IPS-11a (cell line): ENCODE data around the gene PTPRM.

Experiments
- H3K4me3 ChIP-seq: one replicate; pipeline ENCODE4 v1.5.1; 2013; ENCODE audit warnings: low read depth, low read length, control low read depth

Gene PTPRM

DNA sequence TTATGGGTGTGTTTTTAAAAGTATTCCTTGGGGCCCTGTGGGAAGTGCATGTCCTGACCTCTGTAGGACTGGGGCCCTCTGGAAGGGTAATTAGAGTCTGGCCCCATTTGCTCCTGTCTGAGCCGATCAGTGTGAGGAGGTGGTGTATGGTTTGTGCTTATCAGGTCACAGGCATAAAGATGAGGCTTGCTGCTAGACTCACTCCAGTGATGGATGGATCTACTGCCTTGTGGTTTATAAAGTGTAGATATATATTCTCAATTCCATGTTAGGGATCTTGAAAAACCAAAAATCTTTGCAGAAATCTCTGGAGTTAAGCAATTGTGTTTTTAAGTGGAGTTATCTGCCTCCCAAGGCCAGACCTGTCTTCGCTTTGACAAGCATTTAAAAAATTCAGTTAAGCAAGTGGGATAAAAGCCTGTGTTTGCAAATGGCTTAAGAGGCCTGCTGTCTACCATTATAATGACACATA lies 182.4 kb downstream of the PTPRM start:
- no peak overlapping the region for H3K4me3 ChIP-seq

DNA sequence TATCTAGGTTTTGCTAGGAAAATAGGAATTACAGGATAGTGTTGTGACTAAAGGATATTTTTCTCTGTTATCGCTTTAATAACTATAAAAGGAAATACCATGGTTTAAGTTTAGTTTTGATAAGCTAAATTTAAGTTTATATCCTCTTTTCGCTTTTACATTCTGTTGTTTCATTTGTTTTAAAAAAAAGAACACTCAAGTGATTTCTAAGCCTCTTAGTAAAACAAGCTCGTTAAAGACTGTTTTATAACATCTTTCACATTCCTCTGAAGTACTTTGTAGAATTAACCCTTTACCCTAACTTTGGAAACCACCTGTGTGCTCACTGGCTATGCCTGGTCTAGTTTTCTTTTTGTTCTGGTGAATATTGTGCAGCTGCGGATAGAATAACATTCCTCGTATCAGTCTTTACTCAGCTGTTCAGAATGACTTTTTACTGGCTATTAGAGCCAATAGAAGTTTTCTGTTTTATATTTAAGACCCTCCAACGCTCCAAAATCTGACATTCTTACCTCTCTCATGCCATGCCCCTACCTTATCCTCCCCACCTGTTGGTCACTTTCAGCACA lies 183.1 kb downstream of the PTPRM start:
- H3K4me3 ChIP-seq: no peak overlapping the region

DNA sequence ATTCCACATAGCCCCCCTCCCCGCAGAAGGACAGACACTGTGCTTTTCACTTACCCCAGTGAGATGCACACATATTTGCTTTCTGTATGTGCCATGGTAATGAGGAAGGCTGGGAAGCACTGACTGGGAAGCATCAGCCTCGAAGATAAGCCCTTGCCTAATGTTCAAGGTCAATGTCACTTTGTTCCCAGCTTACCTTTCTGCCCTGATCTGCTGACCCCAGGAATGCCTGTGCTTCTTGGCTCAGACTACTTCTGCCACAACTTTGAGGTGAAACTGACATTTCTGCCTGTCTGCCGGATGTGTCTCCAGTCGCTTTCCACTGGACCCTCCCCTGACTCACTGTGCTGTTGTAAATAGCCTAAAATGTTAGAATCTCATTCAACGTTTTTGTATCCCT lies 183.8 kb downstream of the PTPRM start:
- H3K4me3 ChIP-seq: no peak overlapping the region

DNA sequence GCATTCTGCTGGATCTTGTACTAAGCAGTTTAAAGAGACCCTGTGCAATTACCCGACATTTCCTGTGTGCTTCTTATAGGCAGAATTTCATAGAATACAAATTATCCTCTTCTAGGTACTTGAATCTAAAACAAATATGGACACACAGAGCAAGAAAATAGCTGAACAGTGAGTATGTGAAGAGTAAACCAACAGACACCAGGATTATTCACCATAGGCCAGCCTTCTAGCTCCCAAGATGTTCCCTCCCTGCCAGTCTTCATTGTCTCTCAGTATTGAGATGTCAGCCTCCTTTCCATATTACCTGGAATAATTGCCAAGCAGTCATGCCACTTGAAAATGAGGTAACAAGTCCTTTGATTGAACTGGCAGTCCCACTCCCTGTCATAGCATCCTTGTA lies 187.1 kb downstream of the PTPRM start:
- H3K4me3 ChIP-seq: no peak overlapping the region

GRCh38 chr18:7754725-7755181 lies 187.6 kb downstream of the PTPRM start:
- no peak overlapping the region for H3K4me3 ChIP-seq

GRCh38 chr18:7755753-7756475 lies 188.8 kb downstream of the PTPRM start:
- no peak overlapping the region for H3K4me3 ChIP-seq

GRCh38 chr18:7757175-7757574 lies 190.1 kb downstream of the PTPRM start:
- H3K4me3 ChIP-seq: no peak overlapping the region

DNA sequence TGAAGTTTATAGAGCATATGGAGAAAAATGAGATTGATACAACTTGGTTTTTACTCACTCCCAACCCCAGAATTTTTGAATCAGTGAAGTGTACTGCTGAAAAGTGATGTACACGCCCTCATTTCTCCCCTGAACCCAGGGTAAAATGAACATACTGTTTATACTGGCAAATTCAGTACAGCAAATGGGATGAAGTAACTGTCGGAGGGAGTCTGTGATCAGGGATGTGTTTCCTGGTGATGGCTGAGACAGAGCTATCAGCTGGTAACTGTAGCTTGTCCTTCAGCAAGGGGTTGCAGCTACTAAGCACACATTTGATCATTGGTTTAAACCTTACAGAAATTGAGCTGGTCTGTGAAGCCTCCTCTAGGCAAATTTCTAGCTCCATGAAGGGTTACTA lies 191.6 kb downstream of the PTPRM start:
- H3K4me3 ChIP-seq: no peak overlapping the region

DNA sequence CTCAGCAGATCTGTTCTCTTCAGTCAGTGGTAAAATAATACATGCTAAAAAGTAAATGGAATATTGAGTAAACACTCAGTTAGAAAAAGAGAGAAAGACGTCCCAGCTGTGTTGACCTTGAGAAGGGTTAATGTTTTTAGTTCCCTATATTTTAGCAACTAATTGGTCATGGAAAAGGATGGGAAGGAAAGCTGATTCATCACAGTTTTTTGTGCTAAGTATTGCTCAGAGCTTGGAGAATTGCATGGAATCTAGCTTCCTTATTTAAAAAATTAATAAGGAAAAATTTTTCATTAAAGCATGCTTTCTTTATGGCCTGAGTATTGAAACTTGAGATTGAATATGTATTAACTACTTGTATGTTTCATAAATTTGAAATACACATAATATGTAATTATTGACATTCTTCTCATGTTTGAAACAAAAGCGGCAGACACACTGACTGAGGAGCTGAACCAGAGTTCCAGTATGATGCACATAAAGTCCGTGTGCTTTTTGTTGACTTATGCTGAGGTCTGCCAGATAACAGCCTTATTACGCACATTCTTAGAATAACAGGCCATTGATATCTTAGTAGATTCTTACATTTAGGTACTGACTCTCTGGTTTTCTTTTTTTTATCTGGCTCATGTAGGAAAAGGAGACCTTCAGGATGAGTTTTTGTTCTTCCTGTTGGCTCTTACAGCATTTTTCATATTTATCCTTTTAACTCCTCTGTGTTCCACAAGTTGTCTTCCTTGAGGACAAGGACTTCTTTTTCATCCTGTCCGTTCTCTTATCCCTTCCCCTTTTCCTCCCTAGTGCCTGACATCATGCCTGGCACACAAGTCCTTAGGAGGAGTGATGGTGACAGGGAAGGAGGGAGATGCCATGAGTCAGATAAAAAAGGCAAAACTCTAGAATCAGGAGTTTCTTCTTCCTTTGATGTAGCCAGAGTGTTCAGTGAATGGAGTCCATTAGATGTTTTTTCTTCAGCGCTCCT lies 194.1 kb downstream of the PTPRM start:
- no peak overlapping the region for H3K4me3 ChIP-seq

- no peak overlapping the region for H3K4me3 ChIP-seq
Measured at GRCh38 chr18:7764405-7764804, 197.3 kb downstream of the PTPRM start.

- H3K4me3 ChIP-seq: no peak overlapping the region
Measured at GRCh38 chr18:7766346-7766745, 199.2 kb downstream of the PTPRM start.

- no peak overlapping the region for H3K4me3 ChIP-seq
Measured at GRCh38 chr18:7766817-7767216, 199.7 kb downstream of the PTPRM start.

DNA sequence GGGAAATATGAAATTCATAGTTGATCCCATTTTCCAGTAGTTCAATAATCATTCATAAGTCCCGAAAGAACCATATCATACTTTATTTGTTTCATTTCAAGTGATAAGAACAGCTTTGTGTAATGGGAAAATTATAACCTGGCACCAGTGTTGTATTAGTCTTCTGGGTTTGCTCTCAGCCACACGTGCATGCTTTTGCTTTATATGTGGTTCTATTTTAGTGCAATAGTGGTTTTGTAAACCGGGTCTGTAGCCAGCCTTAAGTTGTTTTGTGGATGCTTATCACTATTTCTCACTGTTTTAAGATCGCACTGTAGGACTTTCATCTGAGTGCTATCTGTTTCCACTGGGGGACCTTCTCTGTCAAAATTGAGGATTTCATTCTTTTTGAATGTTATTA lies 203.8 kb downstream of the PTPRM start:
- no peak overlapping the region for H3K4me3 ChIP-seq

DNA sequence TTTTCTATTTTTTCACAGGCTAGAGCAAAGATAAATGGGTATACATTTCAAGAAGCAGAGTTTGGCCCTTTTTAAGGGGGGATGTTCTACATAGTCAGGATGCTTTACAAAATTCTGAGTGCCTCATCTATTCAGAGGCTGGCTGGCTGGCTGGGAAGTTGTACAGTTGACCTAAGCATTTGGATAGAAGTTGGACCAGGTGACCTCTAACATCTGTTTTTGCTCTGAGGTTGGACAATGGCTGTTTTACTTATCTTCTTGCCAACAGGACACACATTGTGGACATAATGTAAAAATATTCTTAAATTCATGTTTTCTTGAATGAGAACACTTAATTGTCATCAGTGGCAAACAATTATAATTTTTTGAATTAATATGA lies 205.4 kb downstream of the PTPRM start:
- no peak overlapping the region for H3K4me3 ChIP-seq

GRCh38 chr18:7772951-7773350 lies 205.8 kb downstream of the PTPRM start:
- no peak overlapping the region for H3K4me3 ChIP-seq

- no peak overlapping the region for H3K4me3 ChIP-seq
Measured at GRCh38 chr18:7775128-7775527, 208.0 kb downstream of the PTPRM start.

DNA sequence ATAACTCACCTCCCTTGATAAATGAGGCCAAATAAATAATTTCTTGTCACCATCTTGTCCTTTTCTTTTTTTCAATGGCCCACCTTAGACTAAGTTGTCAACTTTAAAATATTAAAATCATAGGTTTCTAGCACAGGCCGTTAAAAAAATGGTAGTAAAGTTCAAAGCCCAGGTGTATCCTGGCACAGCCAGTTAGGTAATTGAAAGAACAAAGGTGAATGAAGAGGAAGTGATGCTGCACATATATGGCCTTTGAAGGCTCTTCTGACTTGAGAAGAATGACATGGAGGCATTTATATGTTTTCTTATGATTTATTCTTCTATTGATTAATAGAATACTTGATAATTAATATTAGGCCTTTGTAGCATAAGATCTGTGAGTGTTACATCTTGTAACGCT lies 208.7 kb downstream of the PTPRM start:
- H3K4me3 ChIP-seq: no peak overlapping the region

- no peak overlapping the region for H3K4me3 ChIP-seq
Measured at GRCh38 chr18:7778181-7778580, 211.1 kb downstream of the PTPRM start.

- no peak overlapping the region for H3K4me3 ChIP-seq
Measured at GRCh38 chr18:7779211-7779610, 212.1 kb downstream of the PTPRM start.

GRCh38 chr18:7784171-7784570 lies 217.1 kb downstream of the PTPRM start:
- no peak overlapping the region for H3K4me3 ChIP-seq

- H3K4me3 ChIP-seq: no peak overlapping the region
Measured at GRCh38 chr18:7786569-7786968, 219.5 kb downstream of the PTPRM start.

DNA sequence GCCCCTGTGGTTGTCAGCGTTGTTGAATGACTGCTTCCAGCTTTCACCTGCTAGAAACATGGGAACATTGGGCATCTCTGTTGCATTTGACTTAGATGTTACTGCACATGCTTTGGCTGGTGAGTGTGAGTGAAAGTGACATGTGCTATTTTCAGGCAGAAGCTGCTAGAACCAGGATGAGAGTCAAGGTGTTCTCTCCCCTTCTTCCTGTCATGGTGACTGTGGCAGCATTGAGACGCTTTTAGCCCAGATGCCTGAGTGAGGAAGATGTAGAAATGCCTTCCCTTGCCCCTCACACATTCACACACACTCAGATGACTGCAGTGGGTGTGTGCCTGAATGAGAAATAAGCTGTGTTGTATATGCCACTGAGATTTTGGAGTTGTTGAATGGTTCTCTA lies 220.2 kb downstream of the PTPRM start:
- H3K4me3 ChIP-seq: no peak overlapping the region
